Skeletal muscle tissue (tissue), 4 donors: ENCODE measurements around the gene FAM221A. TPM values are rescaled to one million over a fixed set of nuclear protein-coding genes. Genes with fewer than 3 reads are reported as not detected.
"Not testable (repeated sequence)": the region's sequence is repeated elsewhere in the genome, so short reads cannot be mapped to it uniquely, and the experiment has no call there.

Source experiments
- H3K27ac ChIP-seq: one replicate; pipeline ENCODE4 v1.7.0; 2013; ENCODE audit warnings: mild to moderate bottlenecking, low read depth, low read length, inconsistent platforms
- H3K27me3 ChIP-seq, 3 donors: one replicate each; pipeline ENCODE4 v1.7.0; 2013; ENCODE audit warnings: low read length in 3 of 3; ENCODE audit not compliant: control insufficient read depth in 3 of 3, insufficient read depth in 3 of 3
- H3K36me3 ChIP-seq, 3 donors: one replicate each; pipeline ENCODE4 v1.7.0; 2013; ENCODE audit warnings: low read length in 3 of 3; ENCODE audit not compliant: control insufficient read depth in 3 of 3, insufficient read depth in 3 of 3
- H3K4me1 ChIP-seq, 3 donors: one replicate each; pipeline ENCODE4 v1.7.0; 2013; ENCODE audit warnings: low read length in 3 of 3, mild to moderate bottlenecking in 3 of 3; ENCODE audit not compliant: control insufficient read depth in 3 of 3, insufficient read depth in 3 of 3
- H3K4me3 ChIP-seq, 3 donors: one replicate each; pipeline ENCODE4 v1.7.0; 2013; ENCODE audit warnings: low read length in 3 of 3
- H3K9ac ChIP-seq, 3 donors: one replicate each; pipeline ENCODE4 v1.7.0; 2013; ENCODE audit warnings: low read length in 3 of 3, mild to moderate bottlenecking in 3 of 3, moderate library complexity in 2 of 3, low read depth in 1 of 3
- H3K9me3 ChIP-seq, 3 donors: one replicate each; pipeline ENCODE4 v1.7.0; 2013; ENCODE audit warnings: low read length in 3 of 3; ENCODE audit not compliant: control insufficient read depth in 3 of 3
- total RNA-seq: library from RNA; depleted of rRNA; stranded (reverse); fragments of >200 nt; gene quantifications from one replicate; pipeline ENCODE4 v1.2.3, GENCODE V29; 2014
- donor health status: Osteomylitis.

Gene FAM221A
- total RNA-seq, 1 donor from 2014 or later = 0.52 TPM

DNA sequence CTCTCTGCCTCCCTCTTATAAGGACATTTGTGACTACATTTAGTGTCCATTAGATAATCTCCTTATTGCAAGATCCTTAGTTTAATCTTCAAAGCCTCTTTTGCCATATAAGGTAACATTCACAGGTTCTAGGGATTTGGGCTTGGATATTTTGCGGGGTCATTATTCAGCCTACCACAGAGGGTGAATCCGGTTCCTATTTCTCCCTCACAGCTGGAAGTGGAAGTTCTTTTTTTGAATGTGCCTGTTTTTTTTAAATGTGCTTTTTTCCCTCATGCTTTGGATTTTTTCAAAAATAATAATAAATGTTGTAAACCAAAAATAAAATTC lies 17.1 kb upstream of the FAM221A start:
- no peaks in the 10 kb centered on the region for H3K27me3 ChIP-seq
- H3K9me3 ChIP-seq = no peaks in the 10 kb centered on the region
- H3K27ac ChIP-seq = no peak overlapping the region
- no peaks in the 10 kb centered on the region for H3K36me3 ChIP-seq
- H3K4me1 ChIP-seq = no peaks in the 10 kb centered on the region
- H3K9ac ChIP-seq = no peak overlapping the region
- H3K4me3 ChIP-seq = no peak overlapping the region

DNA sequence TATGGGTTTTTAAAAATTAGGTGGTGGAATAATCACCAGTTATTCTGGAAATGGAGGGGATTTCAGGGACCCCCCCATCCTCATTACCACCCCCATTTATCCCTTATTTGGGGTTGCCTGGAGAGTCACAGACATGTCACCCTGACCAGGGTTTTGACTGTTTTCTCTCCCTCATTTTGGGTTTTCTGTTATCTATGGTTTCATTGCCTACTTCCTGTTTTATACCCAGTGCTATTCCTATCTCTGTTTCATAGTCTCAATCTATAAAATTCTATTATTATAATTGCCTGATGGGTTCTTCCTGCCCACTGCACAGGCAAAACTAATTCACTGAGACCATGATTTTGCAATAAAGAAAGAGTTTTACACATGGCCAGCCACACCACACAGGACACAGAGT lies 15.9 kb upstream of the FAM221A start:
- no peak overlapping the region for H3K27ac ChIP-seq
- no peaks in the 10 kb centered on the region for H3K9me3 ChIP-seq
- H3K4me1 ChIP-seq = no peaks in the 10 kb centered on the region
- H3K9ac ChIP-seq = no peak overlapping the region
- H3K36me3 ChIP-seq = no peaks in the 10 kb centered on the region
- no peak overlapping the region for H3K4me3 ChIP-seq
- no peaks in the 10 kb centered on the region for H3K27me3 ChIP-seq

DNA sequence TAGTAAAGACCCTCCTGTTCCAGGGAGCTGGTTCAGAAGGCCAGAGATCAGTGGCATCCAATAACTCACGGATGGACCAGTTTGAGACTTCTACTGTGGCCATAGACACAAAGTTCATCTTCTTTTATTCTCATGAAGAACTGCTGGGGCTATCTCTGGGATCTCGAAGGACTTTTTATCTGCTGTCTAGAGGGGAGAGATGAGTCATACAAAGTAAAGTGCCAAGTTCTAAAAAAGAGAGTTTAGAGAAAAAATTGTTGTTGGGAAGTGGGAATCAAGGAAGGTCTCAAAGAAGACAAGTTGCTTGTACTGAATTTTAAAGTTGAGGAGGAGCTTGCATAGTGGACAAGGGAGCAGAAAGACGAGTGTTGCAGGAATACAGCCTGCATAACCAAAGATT lies 8.0 kb upstream of the FAM221A start:
- H3K4me3 ChIP-seq = no peak overlapping the region
- no peak overlapping the region for H3K27ac ChIP-seq

DNA sequence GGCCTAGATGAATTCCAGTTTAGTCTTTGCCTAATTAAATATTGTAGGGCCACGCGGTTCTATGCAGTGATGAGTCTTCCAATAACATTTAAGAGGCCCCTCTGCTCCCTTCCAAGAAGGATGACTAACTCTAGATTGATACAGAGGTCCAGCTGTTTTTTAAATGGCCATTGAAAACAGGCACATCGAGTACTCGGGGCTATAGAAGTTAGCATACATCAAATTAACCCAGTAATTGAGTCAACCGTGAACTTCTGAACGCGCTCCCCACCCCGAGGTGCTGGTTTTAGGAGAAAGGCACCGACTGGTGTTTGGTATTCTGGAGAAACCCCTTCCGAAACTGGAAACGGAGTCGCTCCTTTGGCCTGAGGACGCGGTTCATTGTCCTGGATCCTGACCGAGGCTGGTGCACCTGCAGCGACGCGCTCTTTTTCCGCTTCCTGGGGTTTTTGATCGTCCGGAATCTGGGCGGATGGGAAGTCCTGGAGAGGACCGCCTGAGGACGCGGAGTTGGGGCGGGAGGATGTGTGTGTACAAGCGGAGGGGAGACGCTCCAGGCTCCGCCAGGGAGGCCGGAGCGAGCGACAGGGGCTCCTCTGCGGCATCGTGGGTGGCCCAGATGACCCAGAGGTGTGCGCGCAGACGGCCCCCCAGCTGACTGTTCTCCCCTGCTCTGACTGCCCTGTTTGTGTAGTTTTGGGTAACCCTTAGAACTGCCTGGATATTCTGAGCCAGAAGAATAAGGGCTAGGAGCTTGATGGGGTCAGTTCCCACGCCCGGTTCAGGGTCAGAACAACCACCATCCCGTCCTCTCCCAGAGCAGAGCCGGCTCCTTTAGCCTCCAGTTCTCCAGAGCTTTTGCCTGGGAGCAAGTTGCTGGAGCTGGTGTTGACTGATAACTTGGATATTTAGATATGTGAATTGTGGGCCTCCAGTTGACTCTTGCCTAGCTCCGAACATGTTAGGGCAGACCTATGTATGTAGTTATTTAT lies 711 bp downstream of the FAM221A start:
- Histone ChIP-seq H3K27me3 (no peaks in the 10 kb centered on the region), H3K9me3 (no peaks in the 10 kb centered on the region), H3K36me3 (no peaks in the 10 kb centered on the region), H3K27ac (peak overlapping the region; percentile 60), H3K4me3 (peak overlapping the region; percentile 73 to 93 (median 84)), H3K9ac (peak overlapping the region; percentile 68 to 71 (median 70)), H3K4me1 (peaks cover 3 to 8% (median 4%) of the 10 kb centered on the region in 3 donors)

More for the DNA sequence above, 8.0 kb upstream of the FAM221A start:
- no peaks in the 10 kb centered on the region for H3K36me3 ChIP-seq
- no peaks in the 10 kb centered on the region for H3K27me3 ChIP-seq
- no peak overlapping the region for H3K9ac ChIP-seq
- no peaks in the 10 kb centered on the region for H3K9me3 ChIP-seq
- H3K4me1 ChIP-seq = no peaks in the 10 kb centered on the region

DNA sequence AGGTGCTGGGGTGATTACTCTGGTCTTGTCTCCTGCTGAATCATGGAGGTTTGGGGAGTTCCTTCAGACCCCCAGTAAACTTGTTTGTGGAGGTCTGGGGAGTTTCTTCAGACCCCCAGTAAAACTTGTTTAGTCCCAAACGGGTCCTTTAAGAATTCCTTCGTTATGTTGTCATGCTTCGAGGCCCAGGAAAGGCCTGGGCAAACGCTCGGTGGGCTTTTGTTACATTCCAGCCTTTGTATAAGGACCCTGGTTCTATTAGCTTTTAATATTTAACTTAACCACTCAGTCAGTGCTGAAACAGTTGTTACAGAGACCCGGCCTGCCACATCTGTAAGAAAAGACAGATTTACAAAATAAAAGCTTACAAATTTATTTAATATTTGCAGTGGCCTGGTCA lies 4.0 kb downstream of the FAM221A start:
- not testable (repeated sequence) for H3K4me3 ChIP-seq, H3K9ac ChIP-seq, H3K27me3 ChIP-seq, H3K36me3 ChIP-seq, H3K9me3 ChIP-seq, H3K27ac ChIP-seq, H3K4me1 ChIP-seq

DNA sequence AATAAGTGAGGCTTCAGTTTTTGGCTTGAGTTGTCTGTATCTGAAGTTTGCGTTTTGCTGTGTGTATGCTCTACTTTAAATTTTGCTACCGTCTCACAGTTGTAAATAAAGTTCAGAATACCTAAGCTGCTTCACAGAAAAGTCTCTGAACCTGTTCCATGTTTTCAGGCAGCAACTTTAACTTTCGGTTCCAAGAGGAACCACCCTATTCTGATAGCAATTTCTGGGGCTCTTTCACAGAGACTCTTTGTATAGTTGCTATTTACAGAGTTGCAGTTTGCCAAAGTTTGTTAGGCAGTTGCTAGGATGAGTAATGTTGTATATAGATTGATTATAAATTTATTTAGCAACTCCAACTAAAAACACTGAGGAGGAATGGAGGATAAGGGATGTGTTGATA lies 5.7 kb downstream of the FAM221A start:
- no peak overlapping the region for H3K9ac ChIP-seq
- H3K27ac ChIP-seq = no peak overlapping the region
- H3K4me1 ChIP-seq = peaks cover 3 to 5% (median 4%) of the 10 kb centered on the region in 3 donors
- H3K27me3 ChIP-seq = no peaks in the 10 kb centered on the region
- H3K4me3 ChIP-seq = no peak overlapping the region
- H3K9me3 ChIP-seq = no peaks in the 10 kb centered on the region
- no peaks in the 10 kb centered on the region for H3K36me3 ChIP-seq

DNA sequence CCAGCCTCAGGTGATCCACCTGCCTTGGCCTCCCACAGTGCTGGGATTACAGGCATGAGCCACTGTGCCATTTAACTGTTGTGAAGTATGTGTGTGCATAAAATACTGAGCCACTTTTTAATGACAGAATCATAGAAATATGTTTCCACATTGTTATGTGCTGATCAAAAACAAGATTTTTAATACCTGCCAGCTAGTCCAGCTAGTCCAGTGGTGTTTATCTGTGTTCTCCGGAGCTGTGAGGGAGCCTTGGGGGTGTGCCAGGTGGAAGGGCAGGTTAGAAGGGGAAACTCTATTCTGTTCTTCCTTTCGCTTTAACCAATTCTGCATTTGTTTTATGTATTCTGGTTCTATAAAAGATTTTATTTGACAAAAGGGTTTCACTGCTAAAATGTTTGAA lies 7.0 kb downstream of the FAM221A start:
- Histone ChIP-seq H3K36me3 (peaks cover 0 to 2% (median 0%) of the 10 kb centered on the region in 3 donors), H3K27ac (no peak overlapping the region), H3K4me3 (no peak overlapping the region), H3K27me3 (no peaks in the 10 kb centered on the region), H3K9ac (no peak overlapping the region), H3K9me3 (no peaks in the 10 kb centered on the region), H3K4me1 (no peaks in the 10 kb centered on the region)

DNA sequence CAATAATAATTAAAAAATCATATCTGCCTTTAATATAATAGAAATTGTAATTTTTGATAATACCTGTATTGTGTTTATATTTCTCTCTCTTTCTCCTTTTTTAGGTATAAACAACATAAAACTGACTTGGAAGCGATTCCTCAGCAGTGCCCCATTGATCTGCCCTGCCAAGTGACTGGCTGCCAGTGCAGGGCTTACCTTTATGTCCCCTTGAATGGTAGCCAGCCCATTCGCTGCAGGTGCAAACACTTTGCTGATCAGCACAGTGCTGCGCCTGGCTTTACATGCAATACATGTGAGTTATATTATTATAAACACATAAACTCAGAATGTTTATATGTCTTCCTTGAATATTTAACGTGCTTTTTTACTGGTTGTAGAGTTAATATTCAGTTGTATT lies 9.2 kb downstream of the FAM221A start:
- no peaks in the 10 kb centered on the region for H3K9me3 ChIP-seq
- H3K36me3 ChIP-seq = peaks cover 3 to 12% (median 5%) of the 10 kb centered on the region in 3 donors
- H3K9ac ChIP-seq = no peak overlapping the region
- no peaks in the 10 kb centered on the region for H3K27me3 ChIP-seq
- no peak overlapping the region for H3K27ac ChIP-seq
- H3K4me3 ChIP-seq = no peak overlapping the region
- H3K4me1 ChIP-seq = no peaks in the 10 kb centered on the region

DNA sequence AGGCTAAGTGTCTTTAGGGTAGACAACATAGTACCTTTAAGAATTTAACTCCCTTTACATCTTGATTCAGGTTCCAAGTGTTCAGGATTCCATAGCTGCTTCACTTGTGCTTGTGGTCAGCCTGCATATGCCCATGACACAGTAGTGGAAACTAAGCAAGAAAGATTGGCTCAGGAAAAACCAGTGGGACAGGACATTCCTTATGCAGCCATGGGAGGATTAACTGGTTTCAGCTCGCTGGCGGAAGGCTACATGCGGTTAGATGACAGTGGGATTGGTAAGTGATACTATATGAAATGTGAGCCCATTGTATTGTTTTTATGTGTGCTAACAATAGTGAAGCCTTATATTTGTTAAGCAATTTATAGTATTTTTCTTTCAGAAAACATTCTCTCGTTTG lies 11.3 kb downstream of the FAM221A start:
- H3K9me3 ChIP-seq = no peaks in the 10 kb centered on the region
- peaks cover 3 to 12% (median 5%) of the 10 kb centered on the region in 3 donors for H3K36me3 ChIP-seq
- no peak overlapping the region for H3K9ac ChIP-seq
- H3K4me3 ChIP-seq = no peak overlapping the region
- no peaks in the 10 kb centered on the region for H3K4me1 ChIP-seq
- no peak overlapping the region for H3K27ac ChIP-seq
- no peaks in the 10 kb centered on the region for H3K27me3 ChIP-seq

DNA sequence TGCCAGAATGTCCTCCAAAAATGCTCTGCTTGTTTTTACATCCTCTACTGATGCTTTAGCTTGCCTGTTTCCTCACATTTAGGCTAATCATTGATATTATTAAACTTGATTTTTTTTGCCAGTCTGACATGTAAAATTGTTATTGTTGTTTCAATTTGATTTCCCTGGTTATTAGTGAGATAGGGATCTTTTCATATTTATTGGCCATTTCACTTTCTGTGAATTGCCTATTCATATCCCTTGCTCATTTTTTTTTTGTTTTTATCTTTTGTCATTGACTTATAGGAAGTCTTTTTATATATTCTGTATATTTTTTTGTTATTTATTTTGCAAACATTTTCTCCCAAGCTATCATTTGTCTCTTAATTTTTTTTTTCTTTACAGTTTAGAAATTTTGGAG lies 13.2 kb downstream of the FAM221A start:
- H3K9ac ChIP-seq = no peak overlapping the region
- H3K27me3 ChIP-seq = no peaks in the 10 kb centered on the region
- peaks cover 3 to 12% (median 5%) of the 10 kb centered on the region in 3 donors for H3K36me3 ChIP-seq
- no peak overlapping the region for H3K4me3 ChIP-seq
- H3K4me1 ChIP-seq = no peaks in the 10 kb centered on the region
- H3K9me3 ChIP-seq = no peaks in the 10 kb centered on the region
- H3K27ac ChIP-seq = no peak overlapping the region
